ENCODE results near the gene ANTXR1. TPM values are rescaled to one million over a fixed set of nuclear protein-coding genes. Genes with fewer than 3 reads are reported as not detected.

ANTXR1 gene
- total and polyA plus RNA-seq, 2 donors (not counting 3 experiments of a cell fraction or from before 2014, with no cell fraction given), result 4.2 to 17.3 TPM

DNA sequence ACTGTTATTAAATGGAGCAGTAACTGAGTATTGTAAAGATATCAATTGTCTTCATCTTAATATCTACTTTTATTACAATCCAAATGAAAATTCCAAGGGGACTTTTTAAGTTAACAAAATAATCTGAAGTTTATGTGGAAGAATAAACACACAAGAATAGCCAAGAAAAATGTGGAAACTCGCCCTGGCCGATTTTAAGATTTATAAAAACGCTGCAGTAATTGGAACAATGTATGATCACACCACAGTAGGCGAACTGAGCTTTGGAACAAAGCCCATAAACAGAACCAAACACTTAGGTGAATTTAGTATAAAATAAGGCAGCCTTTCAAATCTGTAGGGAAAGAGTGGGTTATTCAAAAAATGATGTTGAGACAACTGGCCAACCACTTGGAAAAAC is 96.3 kb downstream of the ANTXR1 start:
- H4K20me1 ChIP-seq (replicated peaks; ENCODE audit: control insufficient read depth, extremely low read depth, insufficient read depth, low read length), result no peaks in the 10 kb centered on the region
- H3K4me1 ChIP-seq (ENCODE audit: control insufficient read depth, extremely low read depth, insufficient read depth, low read length), result no peaks in the 10 kb centered on the region

More for the DNA sequence above, 96.3 kb downstream of the ANTXR1 start:
- Histone ChIP-seq H3K9me1 (replicated peaks; ENCODE audit: control insufficient read depth, extremely low read depth, insufficient read depth, low read length) (no peaks in the 10 kb centered on the region), H3K9me3 (replicated peaks; ENCODE audit: control insufficient read depth, insufficient read depth, low read length) (no peaks in the 10 kb centered on the region), H3K4me3 (replicated peaks in 1 of 3; ENCODE audit: insufficient read depth in 1 of 3, low read depth in 1 of 3, low read length in 3 of 3) (no peak overlapping the region), H3K27ac (ENCODE audit: insufficient read depth, low read depth, low read length) (no peak overlapping the region), H3K4me2 (ENCODE audit: insufficient read depth, low read length) (no peak overlapping the region), H3K36me3 (ENCODE audit: control insufficient read depth in 2 of 2, extremely low read depth in 1 of 2, insufficient read depth in 2 of 2, low read length in 2 of 2) (no peaks in the 10 kb centered on the region), H2AFZ (ENCODE audit: low read depth, low read length) (no peak overlapping the region), H3K79me2 (ENCODE audit: control insufficient read depth, insufficient read depth, low read length) (no peaks in the 10 kb centered on the region), H3K9ac (replicated peaks; ENCODE audit: extremely low read depth, insufficient read depth, low read length) (no peak overlapping the region), H3K27me3 (ENCODE audit: control insufficient read depth in 2 of 2, insufficient read depth in 2 of 2, low read length in 2 of 2) (no peaks in the 10 kb centered on the region)
- dilution Hi-C loops (cut with MboI; ENCODE audit: extremely low pct_ligation_motif_present, low sequenced_read_pairs), result no loop called here
- intact Hi-C loops (cut with micrococcal nuclease), result no loop called here
- ChIA-PET CTCF (interaction anchor here (1.1 kb wide), 1 partner anchor 11 kb away, joined by 3 read pairs; no protein-coding TSS in a partner anchor), POLR2A (no interaction called here)
- FAIRE-seq (no peak), DNase-seq (ENCODE audit: low read depth, low spot score) (no peak)
- no TSS peak for BruUV-seq (replicated peaks)
- TF ChIP-seq FOS (IDR thresholded peaks at IDR 0.05; ENCODE audit: borderline replicate concordance, insufficient read depth, low read length) (no peak), EZH2 (IDR thresholded peaks at IDR 0.05; ENCODE audit: borderline replicate concordance, low read depth, low read length, severe bottlenecking) (no peak), POLR2A (IDR thresholded peaks at IDR 0.05; ENCODE audit: low read depth, low read length) (no peak), GATA2 (IDR thresholded peaks at IDR 0.05; ENCODE audit: insufficient read depth, insufficient read length, low read depth, low read length) (no peak), POLR2AphosphoS5 (IDR thresholded peaks at IDR 0.05; ENCODE audit: insufficient read depth, low read depth, low read length) (no peak), JUN (IDR thresholded peaks at IDR 0.05; ENCODE audit: borderline replicate concordance, insufficient read depth, insufficient read length, low read depth) (no peak), MYC (IDR thresholded peaks at IDR 0.05; ENCODE audit: low read depth, low read length) (no peak)
- TF ChIP-seq, protein P1, sequence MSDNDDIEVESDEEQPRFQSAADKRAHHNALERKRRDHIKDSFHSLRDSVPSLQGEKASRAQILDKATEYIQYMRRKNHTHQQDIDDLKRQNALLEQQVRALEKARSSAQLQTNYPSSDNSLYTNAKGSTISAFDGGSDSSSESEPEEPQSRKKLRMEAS (IDR thresholded peaks at IDR 0.05; ENCODE audit: insufficient read depth, insufficient read length), result no peak
- TF ChIP-seq, protein P2, sequence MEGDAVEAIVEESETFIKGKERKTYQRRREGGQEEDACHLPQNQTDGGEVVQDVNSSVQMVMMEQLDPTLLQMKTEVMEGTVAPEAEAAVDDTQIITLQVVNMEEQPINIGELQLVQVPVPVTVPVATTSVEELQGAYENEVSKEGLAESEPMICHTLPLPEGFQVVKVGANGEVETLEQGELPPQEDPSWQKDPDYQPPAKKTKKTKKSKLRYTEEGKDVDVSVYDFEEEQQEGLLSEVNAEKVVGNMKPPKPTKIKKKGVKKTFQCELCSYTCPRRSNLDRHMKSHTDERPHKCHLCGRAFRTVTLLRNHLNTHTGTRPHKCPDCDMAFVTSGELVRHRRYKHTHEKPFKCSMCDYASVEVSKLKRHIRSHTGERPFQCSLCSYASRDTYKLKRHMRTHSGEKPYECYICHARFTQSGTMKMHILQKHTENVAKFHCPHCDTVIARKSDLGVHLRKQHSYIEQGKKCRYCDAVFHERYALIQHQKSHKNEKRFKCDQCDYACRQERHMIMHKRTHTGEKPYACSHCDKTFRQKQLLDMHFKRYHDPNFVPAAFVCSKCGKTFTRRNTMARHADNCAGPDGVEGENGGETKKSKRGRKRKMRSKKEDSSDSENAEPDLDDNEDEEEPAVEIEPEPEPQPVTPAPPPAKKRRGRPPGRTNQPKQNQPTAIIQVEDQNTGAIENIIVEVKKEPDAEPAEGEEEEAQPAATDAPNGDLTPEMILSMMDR (IDR thresholded peaks at IDR 0.05; ENCODE audit: extremely low read depth in 1 of 2, insufficient read depth in 1 of 2, low read depth in 1 of 2, low read length in 2 of 2), result no peak
